DND-41 (cell line): ENCODE measurements around the gene LRP5.

Experiments
- ATAC-seq: fragments of 200-7000 bp; cut with Tn5 transposase; 3 replicates; pipeline ENCODE4 v1.9.1; 2021; ENCODE audit warnings: low read depth; ENCODE audit not compliant: insufficient read depth
- DNase-seq: peaks from one replicate; pipeline ENCODE4 v3.0.0-alpha.2; 2020
- H2AFZ ChIP-seq: 2 replicates; pipeline ENCODE4 v1.6.0; 2012; ENCODE audit warnings: low read depth, low read length
- H3K27ac ChIP-seq: 2 replicates; pipeline ENCODE4 v1.5.1; 2012; ENCODE audit warnings: low read length, inconsistent platforms
- H3K27me3 ChIP-seq: fragments of 200-600 bp; sonication (generic); 2 replicates; pipeline ENCODE4 v1.6.0; 2012; ENCODE audit warnings: low read length, mild to moderate bottlenecking, inconsistent platforms; ENCODE audit not compliant: insufficient read depth, poor library complexity
- H3K36me3 ChIP-seq: 2 replicates; pipeline ENCODE4 v1.5.1; 2012; ENCODE audit warnings: low read length, inconsistent platforms; ENCODE audit not compliant: insufficient read depth
- H3K4me1 ChIP-seq: 2 replicates; pipeline ENCODE4 v1.5.1; 2012; ENCODE audit warnings: mild to moderate bottlenecking, low read length; ENCODE audit not compliant: insufficient read depth
- H3K4me2 ChIP-seq: 2 replicates; pipeline ENCODE4 v1.6.0; 2012; ENCODE audit warnings: mild to moderate bottlenecking, moderate library complexity, low read length, inconsistent platforms; ENCODE audit not compliant: insufficient read depth
- H3K4me3 ChIP-seq, 2 experiments: fragments of 200-600 bp in 1 of 2; shearing (Covaris generic) in 1 of 2; 2 replicates each; pipeline ENCODE4 v1.5.1; 2012 to 2016; ENCODE audit warnings: inconsistent platforms in 2 of 2, low read length in 2 of 2, mild to moderate bottlenecking in 2 of 2, low read depth in 1 of 2, moderate library complexity in 1 of 2
- H3K79me2 ChIP-seq: 2 replicates; pipeline ENCODE4 v1.6.0; 2012; ENCODE audit warnings: low read length, inconsistent platforms; ENCODE audit not compliant: insufficient read depth
- H3K9ac ChIP-seq: 2 replicates; pipeline ENCODE4 v1.6.0; 2012; ENCODE audit warnings: low read depth, mild to moderate bottlenecking, inconsistent platforms, low read length, moderate library complexity
- H3K9me3 ChIP-seq: 2 replicates; pipeline ENCODE4 v1.5.1; 2012; ENCODE audit warnings: low read length, moderate library complexity, mild to moderate bottlenecking, inconsistent platforms; ENCODE audit not compliant: insufficient read depth, severe bottlenecking
- H4K20me1 ChIP-seq: 2 replicates; pipeline ENCODE4 v1.6.0; 2012; ENCODE audit warnings: low read length; ENCODE audit not compliant: insufficient read depth
- EZH2 ChIP-seq: IDR thresholded peaks from 3 replicates; pipeline ENCODE4 v1.6.1; 2012; ENCODE audit warnings: borderline replicate concordance, low read depth, mild to moderate bottlenecking, moderate library complexity, low read length, inconsistent platforms; ENCODE audit not compliant: severe bottlenecking
- TF ChIP-seq, protein P1 (sequence below): IDR thresholded peaks from 2 replicates; pipeline ENCODE4 v1.5.1; 2012; ENCODE audit warnings: borderline replicate concordance, low read length, moderate library complexity, mild to moderate bottlenecking; ENCODE audit not compliant: poor library complexity, severe bottlenecking; ENCODE audit errors: extremely low read depth

Gene LRP5

DNA sequence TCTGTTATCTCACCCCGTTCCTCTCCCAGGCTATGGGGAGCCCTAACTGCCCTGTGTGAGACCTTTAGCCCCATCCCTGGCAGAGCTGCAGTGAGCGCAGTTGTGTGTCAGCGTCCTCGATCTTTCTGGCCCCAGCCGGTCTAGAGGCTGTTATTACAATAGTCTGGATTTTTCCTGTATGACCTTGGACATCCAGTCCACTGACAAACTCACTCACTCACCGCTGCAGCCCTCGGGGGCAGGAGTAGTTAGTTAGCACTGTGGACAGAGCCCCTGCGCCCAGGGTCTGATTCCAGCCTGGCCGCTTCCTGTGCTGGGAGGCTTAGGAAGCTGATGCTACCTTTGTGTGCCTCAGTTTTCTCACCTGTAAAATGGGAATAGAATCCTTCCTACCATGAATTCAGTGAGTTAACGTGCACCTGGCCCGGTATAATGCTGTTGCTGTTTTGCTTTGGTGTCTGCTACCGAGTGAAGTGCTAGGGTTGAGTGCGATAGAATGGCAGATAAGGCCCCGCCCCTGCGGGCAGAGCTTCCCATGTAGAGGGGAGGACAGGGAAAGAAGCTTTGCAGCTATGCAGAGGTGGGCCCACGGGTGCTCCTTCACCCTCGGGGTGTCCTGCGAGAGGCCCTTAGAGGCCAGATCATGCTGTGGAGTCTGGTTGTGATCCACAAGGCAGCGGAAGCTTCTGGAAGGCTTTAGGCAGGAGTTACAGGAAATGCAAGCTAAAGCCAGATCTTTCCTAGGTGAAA, 3.0 kb downstream of the LRP5 start:
- Histone ChIP-seq H2AFZ (no peak overlapping the region), H3K36me3 (no peaks in the 10 kb centered on the region), H4K20me1 (peaks cover 34% of the 10 kb centered on the region), H3K4me3 (no peak overlapping the region), H3K9me3 (no peaks in the 10 kb centered on the region), H3K4me2 (peak overlapping the region; percentile 86), H3K79me2 (peaks cover 48% of the 10 kb centered on the region), H3K4me1 (peaks cover 29% of the 10 kb centered on the region), H3K27ac (no peak overlapping the region), H3K27me3 (no peaks in the 10 kb centered on the region), H3K9ac (no peak overlapping the region)
- DNase-seq (no peak), ATAC-seq (no peak)
- TF ChIP-seq, protein P1, sequence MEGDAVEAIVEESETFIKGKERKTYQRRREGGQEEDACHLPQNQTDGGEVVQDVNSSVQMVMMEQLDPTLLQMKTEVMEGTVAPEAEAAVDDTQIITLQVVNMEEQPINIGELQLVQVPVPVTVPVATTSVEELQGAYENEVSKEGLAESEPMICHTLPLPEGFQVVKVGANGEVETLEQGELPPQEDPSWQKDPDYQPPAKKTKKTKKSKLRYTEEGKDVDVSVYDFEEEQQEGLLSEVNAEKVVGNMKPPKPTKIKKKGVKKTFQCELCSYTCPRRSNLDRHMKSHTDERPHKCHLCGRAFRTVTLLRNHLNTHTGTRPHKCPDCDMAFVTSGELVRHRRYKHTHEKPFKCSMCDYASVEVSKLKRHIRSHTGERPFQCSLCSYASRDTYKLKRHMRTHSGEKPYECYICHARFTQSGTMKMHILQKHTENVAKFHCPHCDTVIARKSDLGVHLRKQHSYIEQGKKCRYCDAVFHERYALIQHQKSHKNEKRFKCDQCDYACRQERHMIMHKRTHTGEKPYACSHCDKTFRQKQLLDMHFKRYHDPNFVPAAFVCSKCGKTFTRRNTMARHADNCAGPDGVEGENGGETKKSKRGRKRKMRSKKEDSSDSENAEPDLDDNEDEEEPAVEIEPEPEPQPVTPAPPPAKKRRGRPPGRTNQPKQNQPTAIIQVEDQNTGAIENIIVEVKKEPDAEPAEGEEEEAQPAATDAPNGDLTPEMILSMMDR: no peak
- no peak for TF ChIP-seq EZH2

DNA sequence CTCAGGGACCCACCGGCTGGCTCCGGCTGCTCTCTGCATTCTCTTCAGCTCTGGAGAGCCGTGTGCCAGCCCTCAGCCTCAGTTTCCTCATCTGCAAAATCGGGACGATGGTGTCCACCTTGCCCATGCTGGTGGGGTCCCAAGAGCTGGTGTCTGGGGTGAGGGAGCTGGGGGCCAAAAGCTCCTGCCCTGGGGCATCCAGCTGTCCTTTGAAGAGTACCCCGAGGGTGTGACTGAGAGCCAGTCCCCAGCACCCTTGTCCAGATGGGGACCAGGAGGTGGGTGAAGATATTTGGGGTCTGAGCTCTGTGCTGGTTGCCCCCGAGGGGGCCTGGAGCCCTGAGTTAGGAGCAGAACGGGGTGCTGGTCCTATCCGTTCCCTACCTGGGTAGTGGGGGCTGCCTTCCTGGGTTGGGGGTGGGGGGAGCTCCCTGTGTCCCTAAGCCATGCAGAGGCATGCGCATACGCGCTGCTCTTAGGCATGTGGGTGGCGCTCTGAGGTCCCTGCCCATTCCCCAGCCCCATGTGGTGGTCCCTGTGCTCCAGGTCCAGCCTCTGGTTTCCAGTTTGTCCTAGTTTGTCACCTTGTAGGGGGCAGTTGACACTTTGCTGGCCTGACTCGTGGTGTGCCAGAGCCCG, 4.9 kb downstream of the LRP5 start:
- DNase-seq: no peak
- TF ChIP-seq EZH2: no peak
- TF ChIP-seq, protein P1: no peak
- peaks cover 65% of the 10 kb centered on the region for H3K79me2 ChIP-seq
- no peak overlapping the region for H3K27ac ChIP-seq
- no peaks in the 10 kb centered on the region for H3K36me3 ChIP-seq
- no peak for ATAC-seq
- H3K4me2 ChIP-seq: no peak overlapping the region
- peaks cover 26% of the 10 kb centered on the region for H3K4me1 ChIP-seq
- no peaks in the 10 kb centered on the region for H3K27me3 ChIP-seq
- no peaks in the 10 kb centered on the region for H3K9me3 ChIP-seq
- H3K9ac ChIP-seq: no peak overlapping the region
- peaks cover 36% of the 10 kb centered on the region for H4K20me1 ChIP-seq
- no peak overlapping the region for H2AFZ ChIP-seq
- H3K4me3 ChIP-seq: no peak overlapping the region

DNA sequence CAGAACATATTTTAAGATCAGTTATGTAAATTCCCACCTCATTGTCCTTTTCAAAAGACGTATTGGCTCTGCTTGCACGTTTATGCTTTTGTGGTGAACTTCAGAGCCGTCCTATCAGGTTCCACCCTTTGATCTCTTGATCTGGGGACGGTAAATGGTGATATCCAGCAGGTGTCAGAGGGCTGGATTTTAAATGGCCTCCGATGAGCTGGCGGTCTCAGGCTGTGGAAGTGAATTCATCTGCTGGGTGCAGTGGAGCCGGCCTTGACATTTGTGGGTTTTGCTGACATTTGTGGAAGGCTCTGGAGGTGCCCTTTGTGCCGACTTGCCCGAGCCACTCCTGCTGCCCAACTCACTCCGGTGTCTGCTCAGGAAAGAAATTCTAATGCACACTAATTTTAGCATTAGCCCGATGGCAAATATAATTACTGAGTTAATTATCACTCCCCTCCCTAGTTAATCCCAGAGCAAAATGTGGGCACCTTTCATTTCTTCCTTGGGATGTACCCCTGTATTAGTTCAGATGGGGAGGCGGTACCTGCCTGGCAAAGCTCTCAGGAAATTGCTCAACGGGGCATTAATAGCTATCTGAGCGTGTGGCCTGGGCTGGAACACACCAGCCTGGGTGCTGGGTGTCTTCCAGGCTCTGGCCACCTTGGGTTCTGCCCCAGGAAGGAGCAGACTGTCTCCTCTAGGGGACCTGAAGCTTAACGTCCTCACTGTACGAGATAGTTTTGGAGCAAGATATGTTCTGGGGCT, 9.1 kb downstream of the LRP5 start:
- Histone ChIP-seq H3K36me3 (no peaks in the 10 kb centered on the region), H3K9me3 (no peaks in the 10 kb centered on the region), H3K4me2 (no peak overlapping the region), H3K27me3 (no peaks in the 10 kb centered on the region), H3K4me1 (peaks cover 13% of the 10 kb centered on the region), H3K9ac (no peak overlapping the region), H3K4me3 (no peak overlapping the region), H3K79me2 (peaks cover 77% of the 10 kb centered on the region), H4K20me1 (peaks cover 39% of the 10 kb centered on the region), H2AFZ (no peak overlapping the region), H3K27ac (no peak overlapping the region)
- TF ChIP-seq, protein P1: no peak
- no peak for TF ChIP-seq EZH2
- DNase-seq (no peak), ATAC-seq (no peak)
